RPMI8226 (cell line): ENCODE measurements around the gene UROC1.

Source experiments
- DNase-seq: peaks from one replicate; pipeline ENCODE4 v3.0.0-alpha.2; 2015

Gene UROC1

GRCh38 chr3:126517291-126517951 is at the start of gene UROC1:
Gene UROC1, minus strand, starts transcription at chr3:126517773. Its CDS starts 54 bp downstream, at chr3:126517719.
- DNase-seq: no peak

- DNase-seq: no peak
Observed at GRCh38 chr3:126562737-126563276, 45.2 kb upstream of the UROC1 start.

GRCh38 chr3:126558336-126559071 is 40.9 kb upstream of the UROC1 start, which contains the start of gene C3orf22:
Gene C3orf22, minus strand, starts transcription at chr3:126558932. Its CDS starts 5,542 bp downstream, at chr3:126553390.
- DNase-seq: no peak

- no peak for DNase-seq
Observed at GRCh38 chr3:126557761-126558160, 40.2 kb upstream of the UROC1 start.

GRCh38 chr3:126557415-126557745 is 39.8 kb upstream of the UROC1 start:
- no peak for DNase-seq

GRCh38 chr3:126556637-126557414 is 39.3 kb upstream of the UROC1 start:
- no peak for DNase-seq

GRCh38 chr3:126555795-126556636 is 38.4 kb upstream of the UROC1 start:
- DNase-seq: no peak

GRCh38 chr3:126554560-126555525 is 37.3 kb upstream of the UROC1 start:
- DNase-seq: no peak

- DNase-seq: no peak
Observed at GRCh38 chr3:126553284-126554084, 35.9 kb upstream of the UROC1 start.

GRCh38 chr3:126552688-126553283 is 35.2 kb upstream of the UROC1 start:
- no peak for DNase-seq

GRCh38 chr3:126551839-126552687 is 34.5 kb upstream of the UROC1 start:
- DNase-seq: no peak

- no peak for DNase-seq
Observed at GRCh38 chr3:126551121-126551838, 33.7 kb upstream of the UROC1 start.

GRCh38 chr3:126550488-126551051 is 33.0 kb upstream of the UROC1 start:
- DNase-seq: no peak

- no peak for DNase-seq
Observed at GRCh38 chr3:126549861-126550487, 32.4 kb upstream of the UROC1 start.

GRCh38 chr3:126548556-126549466 is 31.2 kb upstream of the UROC1 start:
- no peak for DNase-seq

- DNase-seq: no peak
Observed at GRCh38 chr3:126547721-126548120, 30.1 kb upstream of the UROC1 start.
